Hepatocyte (in vitro differentiated cells): ENCODE measurements around the gene ANKRD44.

Experiments used
- EZH2 ChIP-seq: fragments of 200-600 bp; sonication (generic); IDR thresholded peaks from 2 replicates; pipeline ENCODE4 v1.6.1; 2016; ENCODE audit warnings: antibody characterized with exemption, mild to moderate bottlenecking, borderline replicate concordance
- TF ChIP-seq, protein P1 (sequence below): fragments of 200-600 bp; sonication (generic); IDR thresholded peaks from 2 replicates; pipeline ENCODE4 v1.5.1; 2016; ENCODE audit warnings: antibody characterized with exemption, mild to moderate bottlenecking; ENCODE audit not compliant: poor library complexity

DNA sequence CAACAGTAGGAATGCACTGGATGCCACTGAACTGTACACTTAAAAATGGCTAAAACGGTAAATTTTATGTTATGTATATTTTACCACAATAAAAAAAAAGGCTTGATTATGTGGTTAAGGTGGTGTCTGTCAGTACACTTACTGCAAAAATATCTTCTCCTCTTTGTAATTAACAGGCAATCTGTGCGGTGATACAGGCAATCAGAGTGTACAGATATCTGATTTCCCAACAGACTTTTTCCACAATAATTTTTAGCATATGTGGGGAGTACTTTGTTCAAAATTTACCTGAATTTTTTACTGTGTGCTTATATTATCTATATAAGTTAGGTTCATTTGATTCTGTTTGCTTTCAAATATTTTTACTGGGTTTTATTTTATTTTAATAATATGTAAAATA, 209.1 kb downstream of the ANKRD44 start:
- TF ChIP-seq, protein P1, sequence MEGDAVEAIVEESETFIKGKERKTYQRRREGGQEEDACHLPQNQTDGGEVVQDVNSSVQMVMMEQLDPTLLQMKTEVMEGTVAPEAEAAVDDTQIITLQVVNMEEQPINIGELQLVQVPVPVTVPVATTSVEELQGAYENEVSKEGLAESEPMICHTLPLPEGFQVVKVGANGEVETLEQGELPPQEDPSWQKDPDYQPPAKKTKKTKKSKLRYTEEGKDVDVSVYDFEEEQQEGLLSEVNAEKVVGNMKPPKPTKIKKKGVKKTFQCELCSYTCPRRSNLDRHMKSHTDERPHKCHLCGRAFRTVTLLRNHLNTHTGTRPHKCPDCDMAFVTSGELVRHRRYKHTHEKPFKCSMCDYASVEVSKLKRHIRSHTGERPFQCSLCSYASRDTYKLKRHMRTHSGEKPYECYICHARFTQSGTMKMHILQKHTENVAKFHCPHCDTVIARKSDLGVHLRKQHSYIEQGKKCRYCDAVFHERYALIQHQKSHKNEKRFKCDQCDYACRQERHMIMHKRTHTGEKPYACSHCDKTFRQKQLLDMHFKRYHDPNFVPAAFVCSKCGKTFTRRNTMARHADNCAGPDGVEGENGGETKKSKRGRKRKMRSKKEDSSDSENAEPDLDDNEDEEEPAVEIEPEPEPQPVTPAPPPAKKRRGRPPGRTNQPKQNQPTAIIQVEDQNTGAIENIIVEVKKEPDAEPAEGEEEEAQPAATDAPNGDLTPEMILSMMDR, result no peak
- TF ChIP-seq EZH2, result no peak
